Ishikawa (cell line): ENCODE results near the gene RRM2.

Experiments
- CEBPB ChIP-seq: IDR thresholded peaks from 2 replicates; pipeline ENCODE4 v1.6.1; 2012
- CREB1 ChIP-seq: IDR thresholded peaks from 2 replicates; pipeline ENCODE4 v1.6.1; 2012; ENCODE audit warnings: low read depth
- EGR1 ChIP-seq: IDR thresholded peaks from 2 replicates; pipeline ENCODE4 v1.6.1; 2012
- EP300 ChIP-seq: IDR thresholded peaks from 2 replicates; pipeline ENCODE4 v1.6.1; 2012; ENCODE audit warnings: borderline replicate concordance
- FOXM1 ChIP-seq: IDR thresholded peaks from 2 replicates; pipeline ENCODE4 v1.6.1; 2012; ENCODE audit warnings: low read depth, borderline replicate concordance
- NFIC ChIP-seq: IDR thresholded peaks from 2 replicates; pipeline ENCODE4 v1.6.1; 2012
- RAD21 ChIP-seq: IDR thresholded peaks from 2 replicates; pipeline ENCODE4 v1.6.1; 2012; ENCODE audit warnings: low read depth
- TAF1 ChIP-seq: IDR thresholded peaks from 2 replicates; pipeline ENCODE4 v1.6.1; 2012; ENCODE audit warnings: low read depth, mild to moderate bottlenecking
- TCF12 ChIP-seq: IDR thresholded peaks from 2 replicates; pipeline ENCODE4 v1.6.1; 2012; ENCODE audit warnings: low read depth
- TEAD4 ChIP-seq: IDR thresholded peaks from 2 replicates; pipeline ENCODE4 v1.6.1; 2012
- YY1 ChIP-seq: IDR thresholded peaks from 2 replicates; pipeline ENCODE4 v1.6.1; 2012; ENCODE audit warnings: low read depth
- ZBTB7A ChIP-seq: IDR thresholded peaks from 2 replicates; pipeline ENCODE4 v1.6.1; 2012; ENCODE audit warnings: low read depth
- TF ChIP-seq, protein P1 (sequence below): IDR thresholded peaks from 2 replicates; pipeline ENCODE4 v1.6.1; 2012; ENCODE audit warnings: low read depth, mild to moderate bottlenecking
- TF ChIP-seq, protein P2 (sequence below): IDR thresholded peaks from 2 replicates; pipeline ENCODE4 v1.6.1; 2012
- TF ChIP-seq, protein P3 (sequence below): IDR thresholded peaks from 2 replicates; pipeline ENCODE4 v1.6.1; 2012

The RRM2 gene

DNA sequence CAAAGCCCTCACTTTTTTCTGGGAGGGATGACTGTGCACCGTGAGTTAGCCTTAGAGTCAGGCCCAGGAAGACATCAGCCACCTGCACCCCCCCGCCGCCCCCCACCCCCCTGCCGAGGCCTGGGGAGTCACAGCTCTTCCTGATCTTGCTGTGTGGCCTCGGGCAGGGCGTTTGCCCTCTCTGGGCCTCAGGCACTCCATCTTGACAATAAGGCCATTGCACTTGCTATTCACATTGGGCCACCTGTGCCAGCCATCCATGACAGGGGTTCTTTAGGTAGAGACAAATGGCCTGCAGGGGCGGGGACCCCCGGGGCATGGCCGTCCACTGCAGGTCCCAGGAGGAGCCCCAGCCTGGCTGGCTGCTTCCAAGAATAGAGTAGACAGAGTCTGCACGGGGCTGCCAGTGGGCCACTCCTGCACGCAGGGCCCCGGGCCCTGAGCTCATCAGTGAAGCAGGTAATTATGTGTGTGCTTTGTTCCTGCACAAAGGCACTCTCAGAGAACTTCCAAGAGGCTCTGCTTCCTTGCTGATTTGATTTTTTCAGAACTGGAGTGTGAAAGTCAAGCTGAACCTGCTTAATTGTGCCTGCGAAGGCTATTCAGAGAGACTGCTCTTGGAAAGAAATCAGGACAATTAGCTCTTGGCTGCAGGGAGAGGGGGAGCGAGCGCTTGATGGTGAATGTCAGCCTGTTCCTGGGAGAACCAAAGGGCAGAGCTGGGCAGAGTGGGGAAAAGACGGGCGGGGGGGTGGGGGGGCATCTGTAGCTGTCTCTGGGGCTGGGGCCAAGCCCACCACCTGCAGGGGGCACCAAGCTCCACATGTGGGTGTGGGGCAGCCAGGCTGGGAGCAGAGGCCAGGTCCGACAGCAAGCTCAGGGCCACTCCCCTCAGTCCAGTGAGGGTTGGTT lies 40.3 kb downstream of the RRM2 start:
- TF ChIP-seq CEBPB (no peak), TCF12 (no peak), EGR1 (no peak), RAD21 (no peak), YY1 (no peak)
- TF ChIP-seq, protein P1, sequence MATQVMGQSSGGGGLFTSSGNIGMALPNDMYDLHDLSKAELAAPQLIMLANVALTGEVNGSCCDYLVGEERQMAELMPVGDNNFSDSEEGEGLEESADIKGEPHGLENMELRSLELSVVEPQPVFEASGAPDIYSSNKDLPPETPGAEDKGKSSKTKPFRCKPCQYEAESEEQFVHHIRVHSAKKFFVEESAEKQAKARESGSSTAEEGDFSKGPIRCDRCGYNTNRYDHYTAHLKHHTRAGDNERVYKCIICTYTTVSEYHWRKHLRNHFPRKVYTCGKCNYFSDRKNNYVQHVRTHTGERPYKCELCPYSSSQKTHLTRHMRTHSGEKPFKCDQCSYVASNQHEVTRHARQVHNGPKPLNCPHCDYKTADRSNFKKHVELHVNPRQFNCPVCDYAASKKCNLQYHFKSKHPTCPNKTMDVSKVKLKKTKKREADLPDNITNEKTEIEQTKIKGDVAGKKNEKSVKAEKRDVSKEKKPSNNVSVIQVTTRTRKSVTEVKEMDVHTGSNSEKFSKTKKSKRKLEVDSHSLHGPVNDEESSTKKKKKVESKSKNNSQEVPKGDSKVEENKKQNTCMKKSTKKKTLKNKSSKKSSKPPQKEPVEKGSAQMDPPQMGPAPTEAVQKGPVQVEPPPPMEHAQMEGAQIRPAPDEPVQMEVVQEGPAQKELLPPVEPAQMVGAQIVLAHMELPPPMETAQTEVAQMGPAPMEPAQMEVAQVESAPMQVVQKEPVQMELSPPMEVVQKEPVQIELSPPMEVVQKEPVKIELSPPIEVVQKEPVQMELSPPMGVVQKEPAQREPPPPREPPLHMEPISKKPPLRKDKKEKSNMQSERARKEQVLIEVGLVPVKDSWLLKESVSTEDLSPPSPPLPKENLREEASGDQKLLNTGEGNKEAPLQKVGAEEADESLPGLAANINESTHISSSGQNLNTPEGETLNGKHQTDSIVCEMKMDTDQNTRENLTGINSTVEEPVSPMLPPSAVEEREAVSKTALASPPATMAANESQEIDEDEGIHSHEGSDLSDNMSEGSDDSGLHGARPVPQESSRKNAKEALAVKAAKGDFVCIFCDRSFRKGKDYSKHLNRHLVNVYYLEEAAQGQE, result no peak

DNA sequence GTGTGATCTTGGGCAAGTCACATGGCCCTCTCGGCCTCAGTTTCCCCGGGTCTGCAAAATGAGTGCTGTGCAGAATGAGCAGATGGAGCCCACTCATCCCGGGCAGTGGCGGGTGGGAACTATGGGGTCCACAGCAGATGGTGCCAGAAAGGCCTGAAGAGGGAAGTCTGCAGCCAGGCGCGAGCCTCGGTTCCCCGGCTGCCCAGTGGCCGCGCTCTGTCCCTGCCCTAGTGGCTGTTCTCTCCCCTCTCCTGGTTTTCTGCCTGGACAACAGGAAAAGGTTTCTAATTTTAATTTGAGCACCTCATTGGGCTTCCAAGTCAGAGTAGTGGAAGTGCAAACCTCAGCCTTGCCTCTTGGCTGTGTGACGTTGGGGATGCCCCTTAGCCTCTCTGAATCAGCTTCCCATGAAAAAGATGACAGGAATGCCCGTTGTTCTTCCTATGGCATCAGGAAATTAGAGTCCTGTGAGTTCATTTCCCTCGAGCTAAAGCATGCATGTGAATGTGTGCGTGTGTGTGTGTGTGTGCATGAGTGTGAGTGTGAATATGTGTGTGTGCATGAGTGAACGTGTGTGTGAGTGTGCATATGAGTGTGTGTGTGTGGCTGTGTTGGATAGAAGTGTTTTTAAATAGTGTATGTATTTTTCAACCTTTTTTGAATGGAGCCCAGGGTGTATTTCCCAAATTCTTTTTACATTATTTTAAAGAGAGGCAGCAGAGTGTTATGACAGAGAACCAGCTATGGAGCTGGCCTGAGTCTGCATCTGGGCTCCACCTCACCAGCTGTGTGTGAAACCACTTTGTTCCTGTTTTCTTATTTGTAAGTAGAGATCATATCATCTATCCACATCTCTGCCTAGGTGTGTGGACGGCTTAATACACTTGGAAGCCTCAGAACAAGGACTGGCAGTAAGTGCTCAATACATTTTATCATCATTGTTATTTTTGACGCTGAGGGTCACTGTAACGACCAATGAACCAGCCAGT lies 41.3 kb downstream of the RRM2 start:
- TF ChIP-seq, protein P1, result no peak
- TF ChIP-seq RAD21 (no peak), TEAD4 (no peak), CEBPB (no peak), FOXM1 (no peak), ZBTB7A (no peak), CREB1 (no peak), NFIC (no peak), EGR1 (no peak), EP300 (no peak), TAF1 (no peak)
- TF ChIP-seq, protein P2, sequence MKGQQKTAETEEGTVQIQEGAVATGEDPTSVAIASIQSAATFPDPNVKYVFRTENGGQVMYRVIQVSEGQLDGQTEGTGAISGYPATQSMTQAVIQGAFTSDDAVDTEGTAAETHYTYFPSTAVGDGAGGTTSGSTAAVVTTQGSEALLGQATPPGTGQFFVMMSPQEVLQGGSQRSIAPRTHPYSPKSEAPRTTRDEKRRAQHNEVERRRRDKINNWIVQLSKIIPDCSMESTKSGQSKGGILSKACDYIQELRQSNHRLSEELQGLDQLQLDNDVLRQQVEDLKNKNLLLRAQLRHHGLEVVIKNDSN, result no peak
- TF ChIP-seq, protein P3, sequence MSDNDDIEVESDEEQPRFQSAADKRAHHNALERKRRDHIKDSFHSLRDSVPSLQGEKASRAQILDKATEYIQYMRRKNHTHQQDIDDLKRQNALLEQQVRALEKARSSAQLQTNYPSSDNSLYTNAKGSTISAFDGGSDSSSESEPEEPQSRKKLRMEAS, result no peak

DNA sequence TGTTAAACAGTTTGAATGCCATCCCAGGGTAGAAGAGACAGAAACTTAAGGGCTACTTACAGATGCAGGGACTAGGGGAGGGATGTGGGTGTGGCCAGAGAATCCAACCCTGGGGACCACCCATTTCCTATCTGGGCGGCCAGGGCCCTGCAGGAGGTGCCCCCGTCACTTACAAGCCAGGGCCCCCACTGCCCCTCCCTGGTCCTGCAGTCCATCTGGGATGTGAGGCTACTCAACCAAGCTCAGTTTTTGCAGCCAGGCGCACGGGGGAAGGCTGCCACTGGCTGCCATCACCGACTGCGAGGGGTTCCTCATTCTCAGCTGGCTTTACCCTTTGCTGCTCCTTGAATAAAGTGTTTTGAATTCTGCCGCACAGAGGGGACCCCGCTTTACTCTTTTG lies 42.1 kb downstream of the RRM2 start:
- TF ChIP-seq, protein P2, result no peak
- TF ChIP-seq EP300, result no peak
- no peak for TF ChIP-seq EGR1
- TF ChIP-seq TAF1, result no peak
- TF ChIP-seq ZBTB7A, result no peak
- TF ChIP-seq NFIC, result no peak
- TF ChIP-seq CREB1, result no peak
- TF ChIP-seq TEAD4, result no peak
- no peak for TF ChIP-seq RAD21

DNA sequence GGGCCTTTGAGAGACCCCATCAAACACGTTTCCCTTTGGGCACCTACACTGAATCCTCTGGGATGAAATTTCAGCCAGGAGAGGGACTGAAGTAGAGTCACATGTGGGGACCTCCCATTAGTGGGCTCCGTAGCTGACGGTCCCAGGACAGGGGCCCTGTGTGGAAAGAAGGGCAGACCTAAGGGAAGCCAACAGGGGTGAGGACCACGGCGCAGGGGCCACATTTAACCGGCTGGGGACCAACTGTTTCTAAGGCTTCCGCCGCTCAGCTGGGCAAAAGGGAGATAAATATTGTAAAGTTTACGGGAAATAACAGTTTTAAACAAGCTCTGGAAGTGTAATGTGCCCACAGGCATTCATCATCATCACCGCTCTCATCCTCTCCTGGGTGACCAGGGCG lies 42.7 kb downstream of the RRM2 start:
- TF ChIP-seq TCF12, result no peak
- TF ChIP-seq, protein P1, result no peak
- TF ChIP-seq CREB1, result no peak
- TF ChIP-seq CEBPB, result no peak
- TF ChIP-seq EGR1, result no peak
- TF ChIP-seq TAF1, result no peak
- TF ChIP-seq, protein P2, result no peak
- TF ChIP-seq NFIC, result no peak
- no peak for TF ChIP-seq TEAD4
- TF ChIP-seq YY1, result no peak
- TF ChIP-seq ZBTB7A, result no peak
- TF ChIP-seq FOXM1, result no peak
